K562 (cell line): ENCODE data around the gene MYO18A. TPM values are rescaled to one million over a fixed set of nuclear protein-coding genes. Genes with fewer than 3 reads are reported as not detected.

ENCODE experiments used
- ARNT ChIP-seq, 2 experiments: fragments of 450-650 bp; IDR thresholded peaks; 2 replicates each; pipeline ENCODE4 v1.6.1; 2016; ENCODE audit warnings: mild to moderate bottlenecking in 1 of 2
- BRD9 ChIP-seq: fragments of 450-650 bp; IDR thresholded peaks from 2 replicates; pipeline ENCODE4 v1.6.1; 2018; ENCODE audit warnings: low read depth; ENCODE audit not compliant: partially characterized antibody
- CSDE1 ChIP-seq, 2 experiments: fragments of 450-650 bp; IDR thresholded peaks; 2 replicates each; pipeline ENCODE4 v1.6.1; 2016; ENCODE audit warnings: mild to moderate bottlenecking in 1 of 2
- E4F1 ChIP-seq: fragments of 250-450 bp; sonication (Bioruptor Pico); IDR thresholded peaks from 2 replicates; pipeline ENCODE4 v1.5.0; 2021; ENCODE audit warnings: mild to moderate bottlenecking, borderline replicate concordance
- ETV1 ChIP-seq: fragments of 450-650 bp; conservative IDR thresholded peaks from 2 replicates; pipeline ENCODE4 v1.6.1; 2016; ENCODE audit warnings: missing genetic modification characterization, control low read depth, low read depth, missing compliant biosample characterization
- HNRNPUL1 ChIP-seq: fragments of 200-400 bp; formaldehyde crosslinking; IDR thresholded peaks from 2 replicates; pipeline ENCODE4 v1.6.1; 2017; ENCODE audit warnings: low read length
- KDM1A ChIP-seq, 2 experiments: fragments of 450-650 bp; IDR thresholded peaks; 2 replicates each; pipeline ENCODE4 v1.6.1; 2016; ENCODE audit warnings: mild to moderate bottlenecking in 2 of 2
- NR2F6 ChIP-seq: fragments of 450-650 bp; formaldehyde crosslinking; IDR thresholded peaks from 2 replicates; pipeline ENCODE4 v1.4.0; 2020; ENCODE audit warnings: mild to moderate bottlenecking
- PBX2 ChIP-seq, 2 experiments: IDR thresholded peaks in 1 of 2; conservative IDR thresholded peaks in 1 of 2; 2 replicates each; pipeline ENCODE4 v1.6.1; 2016; ENCODE audit warnings: low read depth in 2 of 2, mild to moderate bottlenecking in 1 of 2, missing compliant biosample characterization in 1 of 2, missing genetic modification characterization in 1 of 2, moderate library complexity in 1 of 2
- SMAD2 ChIP-seq: fragments of 150-350 bp; IDR thresholded peaks from 2 replicates; pipeline ENCODE4 v1.6.1; 2014; ENCODE audit warnings: low read depth, mild to moderate bottlenecking, low read length
- SMAD3 ChIP-seq: fragments of 450-650 bp; formaldehyde crosslinking; conservative IDR thresholded peaks from 2 replicates; pipeline ENCODE4 v1.4.0; 2020; ENCODE audit warnings: mild to moderate bottlenecking
- SRF ChIP-seq, 2 experiments: fragments of 250-450, 450-650 bp in 1 of 2; sonication (Bioruptor Pico) in 1 of 2; sonication (generic) in 1 of 2; formaldehyde crosslinking; IDR thresholded peaks; 2 replicates each; pipeline versions ENCODE4 v1.5.0 to v1.5.1; 2020 to 2022; ENCODE audit warnings: mild to moderate bottlenecking in 1 of 2, missing genetic modification reagents in 1 of 2
- TCF15 ChIP-seq: fragments of 250-450 bp; sonication (Bioruptor Pico); IDR thresholded peaks from 2 replicates; pipeline ENCODE4 v1.8.0; 2022; ENCODE audit warnings: moderate library complexity, mild to moderate bottlenecking, inconsistent platforms
- TEAD2 ChIP-seq: fragments of 450-650 bp; IDR thresholded peaks from 2 replicates; pipeline ENCODE4 v1.6.1; 2016; ENCODE audit warnings: missing genetic modification characterization, control low read depth, missing compliant biosample characterization
- TRIM24 ChIP-seq, 2 experiments: fragments of 450-650 bp; IDR thresholded peaks; 2 replicates each; pipeline ENCODE4 v1.6.1; 2016
- ZBTB17 ChIP-seq: fragments of 450-650 bp; formaldehyde crosslinking; IDR thresholded peaks from 2 replicates; pipeline ENCODE4 v1.4.0; 2020; ENCODE audit warnings: mild to moderate bottlenecking
- ZBTB8A ChIP-seq: fragments of 450-650 bp; IDR thresholded peaks from 2 replicates; pipeline ENCODE4 v1.6.1; 2018; ENCODE audit warnings: mild to moderate bottlenecking, moderate library complexity; ENCODE audit not compliant: partially characterized antibody
- ZC3H8 ChIP-seq: fragments of 450-650 bp; IDR thresholded peaks from 2 replicates; pipeline ENCODE4 v1.6.1; 2017
- ZNF121 ChIP-seq: sonication (generic); formaldehyde crosslinking; conservative IDR thresholded peaks from 2 replicates; pipeline ENCODE4 v1.8.0; 2022; ENCODE audit warnings: missing genetic modification reagents
- ZNF280B ChIP-seq: fragments of 250-450 bp; sonication (Bioruptor Pico); IDR thresholded peaks from 2 replicates; pipeline ENCODE4 v1.5.1; 2021; ENCODE audit warnings: mild to moderate bottlenecking
- ZNF3 ChIP-seq: fragments of 250-450 bp; sonication (Bioruptor Pico); IDR thresholded peaks from 2 replicates; pipeline ENCODE4 v1.5.0; 2021; ENCODE audit warnings: mild to moderate bottlenecking, moderate library complexity
- ZNF507 ChIP-seq: conservative IDR thresholded peaks from 2 replicates; pipeline ENCODE4 v1.6.1; 2017; ENCODE audit warnings: missing genetic modification characterization, missing compliant biosample characterization
- ZNF778 ChIP-seq: fragments of 450-650 bp; formaldehyde crosslinking; IDR thresholded peaks from 2 replicates; pipeline ENCODE4 v1.4.0; 2020; ENCODE audit warnings: mild to moderate bottlenecking, moderate library complexity
- polyA plus RNA-seq, 8 experiments: library from polyadenylated mRNA; depleted of rRNA in 4 of 8; stranded (reverse) in 5 of 8; unstranded in 3 of 8; fragments of >200 nt; fragmentation: Nextera tagmentation in 2 of 8; fragmentation: Illumina TruSeq in 1 of 8; extraction: Ambion mirVana in 2 of 8; extraction: Trizol in 1 of 8; gene quantifications; 2 replicates each; pipeline versions ENCODE4 v1.2.1 to v1.2.3, GENCODE V29; 2011 to 2014; ENCODE audit warnings: inconsistent platforms in 1 of 8, missing spikeins in 1 of 8
- total RNA-seq, 7 experiments: library from RNA; depleted of rRNA in 6 of 7; stranded (reverse); fragments of >200 nt in 6 of 7; fragmentation: Illumina TruSeq in 2 of 7; extraction: Trizol in 2 of 7; gene quantifications; 2 replicates each; pipeline versions ENCODE4 v1.2.1 to v1.2.3, GENCODE V29; 2011 to 2021; ENCODE audit warnings: low replicate concordance in 1 of 7

Gene MYO18A
- total and polyA plus RNA-seq, 9 of the 15 experiments (the other 6 are each of a cell fraction or from before 2014, with no cell fraction given): 2.5 to 65.4 (median 17.1) TPM

GRCh38 chr17:29176558-29177351 is 3.4 kb downstream of the MYO18A start (continued):
- no peak for TF ChIP-seq PBX2 (CRISPR knock-in tag; IDR thresholded peaks at IDR 0.05; ENCODE audit: low read depth)
- 0 out of 2 replicates have a peak, but pooled peaks have one; percentile 7 for TF ChIP-seq PBX2 (tag; conservative IDR thresholded peaks at IDR 0.05; ENCODE audit: low read depth)
- no peak for TF ChIP-seq CSDE1 (IDR thresholded peaks at IDR 0.05)
- no peak for TF ChIP-seq ZC3H8
- TF ChIP-seq BRD9: peak; percentile 97
- TF ChIP-seq KDM1A (IDR thresholded peaks at IDR 0.05): peak; percentile 97 to 98
- TF ChIP-seq ZNF507 (tag): no peak
- TF ChIP-seq NR2F6 (CRISPR knock-in tag): no peak
- TF ChIP-seq ZBTB17: no peak; the same call in none of the 2 replicates
- TF ChIP-seq HNRNPUL1: no peak
- no peak for TF ChIP-seq TEAD2 (tag)
- peak; percentile 73; the same call in 1 of the 2 replicates for TF ChIP-seq ETV1 (tag)
- TF ChIP-seq ZNF280B (CRISPR knock-in tag): no peak
- no peak for TF ChIP-seq ZNF121 (CRISPR knock-in tag)
- TF ChIP-seq TCF15 (CRISPR knock-in tag): 0 out of 2 replicates have a peak, but pooled peaks have one; percentile 11
- TF ChIP-seq SMAD2: no peak
- TF ChIP-seq E4F1: no peak
- TF ChIP-seq TRIM24 (IDR thresholded peaks at IDR 0.05): no peak; a peak in 2 of 4 replicates
- no peak for TF ChIP-seq SRF (CRISPR knock-in tag; IDR thresholded peaks at IDR 0.05)
- TF ChIP-seq ZNF778 (CRISPR knock-in tag): no peak
- TF ChIP-seq ZNF3 (CRISPR knock-in tag): no peak
- TF ChIP-seq ARNT (IDR thresholded peaks at IDR 0.05): peak in 1 of 2 experiments; percentile 28; a peak in 1 of 4 replicates
- no peak for TF ChIP-seq ZBTB8A
- no peak for TF ChIP-seq SMAD3 (CRISPR knock-in tag)
